Measurements from ENCODE around the gene DBET. TPM values are rescaled to one million over a fixed set of nuclear protein-coding genes. Genes with fewer than 3 reads are reported as not detected.
"Not testable (repeated sequence)": the region's sequence is repeated elsewhere in the genome, so short reads cannot be mapped to it uniquely, and the experiment has no call there.

DBET gene
- not detected for total RNA-seq

DNA sequence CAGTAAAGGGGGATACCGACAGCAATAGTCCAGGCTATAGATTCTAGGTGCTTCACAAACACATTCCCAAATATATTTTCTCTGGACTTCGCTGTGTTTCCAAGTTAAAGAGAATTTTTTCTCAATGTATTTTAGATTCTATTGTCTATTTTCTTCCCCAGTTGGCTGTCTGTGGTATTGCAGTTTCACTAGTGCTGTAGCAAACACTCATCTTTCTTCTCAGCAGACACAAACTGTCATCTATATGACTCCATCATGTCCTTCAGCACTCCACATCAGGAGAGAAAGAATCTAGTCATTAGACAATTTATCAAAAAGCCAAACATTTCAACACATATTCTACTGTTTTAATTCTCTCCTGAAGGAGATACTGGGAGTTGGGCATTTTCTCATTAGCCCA is at the start of gene DBET:
Gene DBET, plus strand, starts transcription at position 161 of the 400 bp plus-strand sequence.
- DNase-seq (ENCODE audit: low spot score), result not testable (repeated sequence)

- no peak for DNase-seq (ENCODE audit: low spot score)
Observed at GRCh38 chr4:190014771-190015537, 49.3 kb upstream of the DBET start.

DNA sequence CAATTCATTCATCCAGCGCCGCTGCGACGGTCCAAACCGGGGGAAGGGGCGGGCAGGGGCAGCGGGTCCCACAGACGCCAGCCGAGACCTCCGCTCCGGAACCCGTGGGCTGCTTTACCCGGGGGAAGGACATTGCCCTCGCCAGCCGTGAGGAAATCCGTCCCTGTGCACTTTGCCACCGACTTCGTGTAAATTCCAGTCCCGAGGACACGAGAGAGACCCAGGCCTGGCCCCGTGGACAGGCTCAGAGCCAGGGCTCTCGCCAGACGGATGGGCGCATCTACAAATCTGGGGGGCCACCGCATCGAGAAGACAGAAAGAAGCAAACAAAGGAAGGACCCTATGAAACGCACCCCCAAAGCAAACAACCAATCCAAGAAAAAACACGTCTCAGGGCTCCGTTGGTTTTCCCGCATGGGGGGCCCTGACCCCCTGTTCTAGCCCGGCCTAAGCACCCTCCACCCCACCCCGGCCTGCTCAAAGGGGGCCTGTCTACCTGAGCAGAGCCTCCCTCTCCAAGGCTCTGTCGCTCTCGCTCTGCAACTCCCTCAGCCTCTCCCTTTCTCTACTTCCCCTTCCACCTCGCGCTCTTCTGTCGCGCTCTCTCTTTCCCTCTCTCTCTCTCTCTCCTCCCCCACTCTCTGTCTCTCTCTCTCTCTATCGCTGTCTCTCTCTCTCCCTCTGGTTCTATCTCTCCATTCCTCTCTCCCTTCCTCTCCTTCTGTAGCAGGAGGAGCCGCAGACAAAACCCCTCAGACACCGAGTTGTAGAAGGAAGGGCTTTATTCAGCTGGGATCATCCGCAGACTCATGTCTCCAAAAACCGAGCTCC is 48.5 kb upstream of the DBET start:
- no peak for DNase-seq (ENCODE audit: low spot score)

DNA sequence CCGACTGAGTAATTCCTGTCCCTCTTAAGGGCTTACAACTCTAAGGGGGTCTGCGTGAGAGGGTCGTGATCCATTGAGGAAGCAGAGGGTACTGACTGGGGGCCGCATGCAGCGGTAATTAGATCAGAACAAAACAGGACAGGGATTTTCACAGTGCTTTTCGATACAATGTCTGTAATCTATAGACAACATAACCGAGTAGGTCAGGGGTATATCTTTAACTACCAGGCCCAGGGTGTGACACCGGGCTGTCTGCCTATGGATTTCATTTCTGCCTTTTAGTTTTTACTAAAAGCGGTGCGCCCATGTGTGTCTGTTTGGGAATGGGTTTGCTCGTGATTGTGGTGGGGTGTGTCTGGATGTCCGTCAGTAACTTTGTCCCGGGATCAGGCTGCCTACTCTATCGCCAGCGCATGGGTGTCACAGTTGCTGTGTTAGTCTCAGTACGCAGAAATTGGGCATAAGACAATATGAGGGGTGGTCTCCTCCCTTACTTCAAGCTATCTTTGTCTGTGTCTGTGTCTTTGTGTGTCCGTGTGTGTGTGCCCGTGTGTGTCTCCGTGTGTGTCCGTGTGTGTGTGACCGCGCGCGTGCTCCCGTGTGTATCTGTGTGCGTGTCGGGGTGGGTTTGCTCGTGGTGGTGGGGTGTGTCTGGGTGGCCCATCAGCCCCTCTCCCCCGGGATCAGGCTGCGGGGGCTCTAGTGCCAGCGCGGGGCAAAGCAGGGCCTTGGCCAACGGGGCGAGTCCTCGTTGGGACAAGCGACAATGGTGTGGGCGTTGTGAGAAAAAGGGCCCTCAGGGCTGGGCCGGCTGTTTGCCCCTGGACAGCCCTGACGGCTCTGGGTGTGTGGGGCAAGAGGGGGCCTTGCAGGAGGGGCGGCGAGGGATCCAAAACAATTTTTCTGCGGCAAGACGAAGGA is 47.7 kb upstream of the DBET start:
- no peak for DNase-seq (ENCODE audit: low spot score)

GRCh38 chr4:190017357-190018200 is 46.7 kb upstream of the DBET start:
- DNase-seq (ENCODE audit: low spot score), result no peak

DNA sequence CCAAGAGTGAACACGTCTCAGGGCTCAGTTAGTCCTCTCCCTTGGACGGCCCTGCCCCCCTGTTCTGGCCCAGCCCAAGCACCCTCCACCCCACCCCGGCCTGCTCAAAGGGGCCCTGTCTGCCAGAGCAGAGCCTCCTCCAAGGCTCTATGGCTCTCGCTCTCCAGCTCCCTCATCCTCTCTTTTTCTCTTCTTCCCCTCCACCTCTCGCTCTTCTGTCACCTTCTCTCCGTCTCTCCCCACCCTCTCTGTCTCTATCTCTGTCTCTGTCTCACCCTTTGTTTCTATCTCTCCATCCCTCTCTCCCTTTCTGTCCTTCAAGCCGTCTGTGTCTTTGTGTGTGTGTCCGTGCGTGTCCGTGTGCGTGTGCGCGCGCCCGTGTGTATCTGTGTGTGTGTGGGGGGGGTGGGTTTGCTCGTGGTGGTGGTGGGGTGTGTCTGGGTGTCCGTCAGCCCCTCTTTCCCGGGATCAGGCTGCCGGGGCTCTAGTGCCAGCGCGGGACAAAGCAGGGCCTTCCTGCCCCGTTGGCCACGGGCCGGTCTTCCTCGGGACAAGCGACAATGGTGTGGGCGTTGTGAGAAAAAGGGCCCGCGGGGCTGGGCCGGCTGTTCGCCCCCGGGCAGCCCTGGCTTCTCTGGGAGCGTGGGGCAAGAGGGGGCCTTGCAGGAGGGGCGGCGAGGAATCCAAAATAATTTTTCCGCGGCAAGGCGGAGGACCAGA is 45.9 kb upstream of the DBET start:
- DNase-seq (ENCODE audit: low spot score), result no peak

GRCh38 chr4:190019023-190019858 is 45.1 kb upstream of the DBET start:
- no peak for DNase-seq (ENCODE audit: low spot score)

DNA sequence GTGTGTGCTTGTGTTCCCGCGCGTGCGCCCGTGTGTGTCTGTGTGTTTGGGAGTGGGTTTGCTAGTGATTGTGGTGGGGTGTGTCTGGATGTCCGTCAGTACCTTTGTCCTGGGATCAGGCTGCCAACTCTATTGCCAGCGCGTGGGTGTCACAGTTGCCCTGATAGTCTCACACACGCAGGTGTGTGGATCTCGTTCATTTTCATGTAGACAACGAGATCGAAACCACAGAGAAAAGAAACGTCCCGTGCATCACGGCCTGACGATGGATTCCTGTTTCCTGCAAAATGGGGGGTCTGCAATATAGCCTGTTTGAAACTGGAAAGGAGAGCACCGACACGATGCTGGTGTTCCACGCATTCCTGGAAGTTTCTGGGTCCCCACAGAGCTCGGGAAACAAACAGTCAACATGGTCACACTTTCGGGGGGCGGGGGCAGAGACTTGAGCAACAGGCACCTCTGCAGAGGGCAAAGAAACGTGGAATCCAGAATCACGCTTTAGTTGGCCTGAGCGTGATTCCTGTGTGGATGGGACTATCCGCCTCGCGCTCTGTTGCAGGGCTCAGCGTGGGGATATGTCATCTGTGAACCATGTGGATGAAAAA is 44.3 kb upstream of the DBET start:
- DNase-seq (ENCODE audit: low spot score), result not testable (repeated sequence)

- no peak for DNase-seq (ENCODE audit: low spot score)
Observed at GRCh38 chr4:190020790-190021717, 43.2 kb upstream of the DBET start.

- not testable (repeated sequence) for DNase-seq (ENCODE audit: low spot score)
Observed at GRCh38 chr4:190021973-190022372, 42.3 kb upstream of the DBET start.

- not testable (repeated sequence) for DNase-seq (ENCODE audit: low spot score)
Observed at GRCh38 chr4:190022614-190023281, 41.6 kb upstream of the DBET start.

DNA sequence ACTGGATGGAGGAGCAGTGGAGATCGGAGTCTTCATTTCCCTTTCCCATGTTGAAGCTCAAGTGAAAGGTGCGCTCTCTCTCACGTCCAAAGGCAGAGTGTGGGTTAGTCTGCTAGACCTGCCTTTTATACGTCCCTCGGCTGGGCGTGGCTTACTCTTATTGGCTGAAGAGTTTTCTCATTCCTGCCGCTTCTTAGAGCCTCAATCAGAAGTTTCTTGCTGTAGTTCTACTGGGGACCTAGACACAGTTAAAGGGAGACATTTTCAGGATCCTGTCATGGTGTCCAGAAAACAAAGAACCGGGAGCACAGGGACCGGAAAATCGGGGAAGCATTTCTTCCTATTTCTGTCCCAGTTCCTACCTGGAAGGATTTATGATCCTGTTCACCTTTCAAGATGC is 37.1 kb upstream of the DBET start, which contains the start of gene FRG2:
Gene FRG2, minus strand, starts transcription at position 101 of the 400 bp plus-strand sequence. Its CDS starts 52 bp downstream, at position 49.
- DNase-seq (ENCODE audit: low spot score), result not testable (repeated sequence)

DNA sequence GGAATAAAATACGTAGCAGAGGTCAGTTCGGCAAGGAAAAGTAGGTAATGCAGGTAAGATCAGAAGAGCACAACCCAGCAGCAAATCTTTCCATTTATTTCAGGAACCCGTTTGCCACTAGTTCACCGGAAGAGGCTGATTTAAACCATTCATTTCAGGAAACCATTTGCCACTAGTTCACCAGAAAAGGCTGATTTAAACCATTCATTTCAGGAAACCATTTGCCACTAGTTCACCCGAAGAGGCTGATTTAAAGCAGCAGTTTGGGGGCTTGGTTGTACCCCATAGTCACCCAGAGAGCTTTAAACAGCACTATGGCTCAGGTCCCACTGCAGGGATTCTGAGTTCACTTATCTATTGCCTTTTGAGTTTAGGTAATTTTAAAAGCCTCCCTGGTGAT is 33.0 kb upstream of the DBET start:
- not testable (repeated sequence) for DNase-seq (ENCODE audit: low spot score)

- DNase-seq (ENCODE audit: low spot score), result not testable (repeated sequence)
Observed at GRCh38 chr4:190037704-190038388, 26.5 kb upstream of the DBET start.

DNA sequence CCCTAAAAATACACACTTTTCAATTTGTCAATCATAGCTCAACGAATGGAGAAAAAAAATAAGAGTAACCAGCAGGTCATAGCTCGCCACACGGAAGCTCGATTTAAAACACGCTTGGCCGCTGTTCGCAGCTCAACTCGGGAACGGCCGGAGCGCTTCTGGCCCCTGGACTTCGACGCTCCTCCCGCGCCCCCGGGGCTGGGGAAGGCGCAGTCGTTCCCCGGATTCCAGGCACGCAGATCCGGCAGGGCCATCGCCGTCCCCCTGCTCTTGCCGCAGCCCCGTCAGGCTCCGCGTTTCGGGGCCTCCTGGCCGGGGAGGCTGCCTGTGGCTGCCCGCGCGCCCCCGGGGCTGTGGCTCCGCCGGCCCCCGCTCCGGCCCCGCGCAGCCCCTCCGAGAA is 23.4 kb upstream of the DBET start:
- DNase-seq (ENCODE audit: low spot score), result not testable (repeated sequence)

DNA sequence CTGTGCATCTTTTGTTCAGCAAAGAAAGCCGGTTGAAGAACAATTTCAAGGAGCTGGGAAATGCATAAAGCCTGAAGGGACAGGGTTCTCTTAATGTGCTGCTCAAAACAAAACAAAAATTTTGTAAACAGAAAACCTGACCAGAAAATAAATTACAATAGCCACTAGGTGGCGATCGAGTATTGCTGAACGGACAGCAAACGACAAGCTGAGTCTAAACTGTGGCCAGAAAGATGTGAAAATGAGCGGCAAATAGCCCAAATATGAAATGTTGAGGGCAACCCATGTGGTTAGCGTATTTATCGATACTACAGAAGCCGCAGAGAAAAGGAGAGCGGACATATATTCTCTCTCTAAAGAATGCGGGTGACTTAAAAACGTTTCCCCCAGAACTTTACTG is 16.7 kb upstream of the DBET start:
- DNase-seq (ENCODE audit: low spot score), result not testable (repeated sequence)

Data from mucosa of gallbladder (tissue), 1 donor.